Measurements from ENCODE around the gene DLG1. TPM values are rescaled to one million over a fixed set of nuclear protein-coding genes. Genes with fewer than 3 reads are reported as not detected.

Gene DLG1
- total and polyA plus RNA-seq, 2 experiments from 2014 or later = 27.6 to 98.0 TPM

DNA sequence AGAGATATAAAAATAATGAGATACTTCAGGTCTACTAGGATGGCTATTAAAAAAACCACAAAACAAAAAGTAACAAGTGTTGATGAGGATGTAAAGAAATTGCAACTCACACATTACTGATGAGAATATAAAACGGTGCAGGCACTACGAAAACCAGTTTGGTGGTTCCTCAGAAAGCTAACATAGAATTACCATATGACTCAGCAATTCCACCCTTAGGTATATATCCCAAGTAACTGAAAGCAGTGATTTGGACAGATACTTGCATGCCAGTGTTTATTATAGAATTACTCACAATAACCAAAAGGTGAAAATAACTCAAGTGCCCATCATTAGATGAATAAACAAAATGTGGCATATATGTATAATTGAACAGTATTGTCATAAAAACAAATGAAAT, 181.3 kb downstream of the DLG1 start (continued):
- TF ChIP-seq ZNF462 (CRISPR knock-in tag; IDR thresholded peaks at IDR 0.05) = no peak
- TF ChIP-seq JUNB (IDR thresholded peaks at IDR 0.05; ENCODE audit: unreplicated experiment) = no peak
- TF ChIP-seq EZH2 (IDR thresholded peaks at IDR 0.05; ENCODE audit: low read depth, unreplicated experiment) = no peak

DNA sequence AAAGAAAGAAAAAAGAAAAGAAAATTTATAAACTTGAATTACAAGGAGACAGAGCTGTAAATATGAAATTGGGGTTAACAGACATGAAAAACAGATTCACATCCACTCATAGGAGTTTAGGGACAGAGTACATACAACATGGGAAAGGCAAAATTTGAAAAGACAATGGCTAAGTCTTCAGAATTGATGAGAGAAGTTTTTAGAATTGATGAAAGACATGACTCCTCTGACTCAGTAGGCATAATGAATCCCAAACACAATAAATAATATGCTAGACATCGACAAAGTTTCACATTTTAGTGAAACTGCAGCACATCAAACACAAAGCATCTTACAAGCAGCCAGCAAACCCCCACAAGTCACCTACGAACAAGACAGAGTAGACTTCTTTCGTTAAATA, 184.4 kb downstream of the DLG1 start:
- peaks cover 21% of the 10 kb centered on the region; the same call in 2 of the 3 replicates for H3K36me3 Mint-ChIP-seq (ENCODE audit: low read depth)
- DNase-seq (ENCODE audit: low spot score) = no peak
- H3K4me1 Mint-ChIP-seq = peaks cover 7% of the 10 kb centered on the region; the same call in 2 of the 3 replicates
- no peak overlapping the region for H3K27ac Mint-ChIP-seq
- Histone ChIP-seq H3K4me2 (no peak overlapping the region), H3F3A (replicated peaks; ENCODE audit: low read depth) (no peaks in the 10 kb centered on the region), H2AFZ (no peak overlapping the region), H3K4me3 (no peak overlapping the region), H3K79me2 (replicated peaks; ENCODE audit: insufficient read depth) (no peaks in the 10 kb centered on the region), H3K9me2 (ENCODE audit: insufficient read depth) (no peaks in the 10 kb centered on the region), H3K27me3 (ENCODE audit: insufficient read depth) (no peaks in the 10 kb centered on the region), H3K4me1 (ENCODE audit: insufficient read depth) (no peaks in the 10 kb centered on the region), H3K36me3 (ENCODE audit: insufficient read depth) (no peaks in the 10 kb centered on the region; the same call in 1 of the 2 replicates), H4K20me1 (replicated peaks; ENCODE audit: insufficient read depth) (no peaks in the 10 kb centered on the region), H3K27ac (ENCODE audit: low read depth) (no peak overlapping the region)
- ATAC-seq = no peak
- no peaks in the 10 kb centered on the region for H3K9me3 Mint-ChIP-seq
- H3K4me3 Mint-ChIP-seq = no peak overlapping the region
- H3K27me3 Mint-ChIP-seq (ENCODE audit: insufficient read depth, low read depth, poor library complexity) = peaks cover 2% of the 10 kb centered on the region
- no peak for TF ChIP-seq CTCF (conservative IDR thresholded peaks at IDR 0.05; ENCODE audit: low read depth in 2 of 2)
- TF ChIP-seq ZNF114 (CRISPR knock-in tag; IDR thresholded peaks at IDR 0.05) = no peak
- TF ChIP-seq JUNB (IDR thresholded peaks at IDR 0.05; ENCODE audit: unreplicated experiment) = no peak
